Measurements from ENCODE around the gene PCOLCE2. TPM values are rescaled to one million over a fixed set of nuclear protein-coding genes. Genes with fewer than 3 reads are reported as not detected.

PCOLCE2 gene
- total RNA-seq, 4 donors from 2014 or later, result 3.2 to 13.3 (median 6.7) TPM

GRCh38 chr3:142923694-142924093 lies 34.8 kb upstream of the PCOLCE2 start:
- H3K4me3 ChIP-seq, result no peak overlapping the region
- TF ChIP-seq POLR2A (IDR thresholded peaks at IDR 0.05), result no peak
- no peak for TF ChIP-seq CTCF (IDR thresholded peaks at IDR 0.05)
- TF ChIP-seq EP300 (IDR thresholded peaks at IDR 0.05), result no peak
- no peak for TF ChIP-seq POLR2AphosphoS5 (IDR thresholded peaks at IDR 0.05)
- peaks cover 5% of the 10 kb centered on the region for H3K27me3 ChIP-seq
- peaks cover 11% of the 10 kb centered on the region for H3K9me3 ChIP-seq
- H3K36me3 ChIP-seq, result no peaks in the 10 kb centered on the region
- DNase-seq (ENCODE audit: low spot score in 2 of 2), result no peak
- H3K4me1 ChIP-seq, result no peaks in the 10 kb centered on the region
- no peak overlapping the region for H3K27ac ChIP-seq

- TF ChIP-seq POLR2AphosphoS5 (IDR thresholded peaks at IDR 0.05) (no peak), POLR2A (IDR thresholded peaks at IDR 0.05) (no peak), EP300 (IDR thresholded peaks at IDR 0.05) (no peak), CTCF (IDR thresholded peaks at IDR 0.05) (no peak)
- Histone ChIP-seq H3K27me3 (no peaks in the 10 kb centered on the region), H3K27ac (no peak overlapping the region), H3K9me3 (no peaks in the 10 kb centered on the region), H3K36me3 (no peaks in the 10 kb centered on the region), H3K4me1 (no peaks in the 10 kb centered on the region), H3K4me3 (no peak overlapping the region)
- 69% methylated on average over 2 of the region's 2 CpGs for WGBS
- no peak for DNase-seq (ENCODE audit: low spot score in 2 of 2)
Measured at GRCh38 chr3:142916605-142917004, 27.7 kb upstream of the PCOLCE2 start.

- no peaks in the 10 kb centered on the region for H3K4me1 ChIP-seq
- no peaks in the 10 kb centered on the region for H3K27me3 ChIP-seq
- H3K4me3 ChIP-seq, result no peak overlapping the region
- H3K36me3 ChIP-seq, result no peaks in the 10 kb centered on the region
- DNase-seq (ENCODE audit: low spot score in 2 of 2), result no peak
- no peak overlapping the region for H3K27ac ChIP-seq
- no peaks in the 10 kb centered on the region for H3K9me3 ChIP-seq
- 71% methylated on average over 3 of the region's 3 CpGs for WGBS
- no peak for TF ChIP-seq EP300 (IDR thresholded peaks at IDR 0.05)
- TF ChIP-seq POLR2AphosphoS5 (IDR thresholded peaks at IDR 0.05), result no peak
- TF ChIP-seq POLR2A (IDR thresholded peaks at IDR 0.05), result no peak
- no peak for TF ChIP-seq CTCF (IDR thresholded peaks at IDR 0.05)
Measured at GRCh38 chr3:142915636-142916035, 26.8 kb upstream of the PCOLCE2 start.

GRCh38 chr3:142914286-142914811 lies 25.5 kb upstream of the PCOLCE2 start:
- WGBS, result 44% methylated on average over 3 of the region's 3 CpGs

GRCh38 chr3:142913432-142913831 lies 24.5 kb upstream of the PCOLCE2 start:
- H3K4me1 ChIP-seq, result no peaks in the 10 kb centered on the region
- H3K4me3 ChIP-seq, result no peak overlapping the region
- no peaks in the 10 kb centered on the region for H3K27me3 ChIP-seq
- 82% methylated on average over 1 of the region's 1 CpG for WGBS
- TF ChIP-seq POLR2A (IDR thresholded peaks at IDR 0.05), result no peak
- no peak for TF ChIP-seq EP300 (IDR thresholded peaks at IDR 0.05)
- no peak for TF ChIP-seq POLR2AphosphoS5 (IDR thresholded peaks at IDR 0.05)
- no peak for TF ChIP-seq CTCF (IDR thresholded peaks at IDR 0.05)
- DNase-seq (ENCODE audit: low spot score in 2 of 2), result no peak
- no peak overlapping the region for H3K27ac ChIP-seq
- no peaks in the 10 kb centered on the region for H3K36me3 ChIP-seq
- no peaks in the 10 kb centered on the region for H3K9me3 ChIP-seq

More at GRCh38 chr3:142914286-142914811, 25.5 kb upstream of the PCOLCE2 start:
- Histone ChIP-seq H3K9me3 (no peaks in the 10 kb centered on the region), H3K27me3 (no peaks in the 10 kb centered on the region), H3K36me3 (no peaks in the 10 kb centered on the region), H3K4me1 (no peaks in the 10 kb centered on the region), H3K4me3 (no peak overlapping the region), H3K27ac (no peak overlapping the region)
- DNase-seq (ENCODE audit: low spot score in 2 of 2), result no peak
- TF ChIP-seq POLR2A (IDR thresholded peaks at IDR 0.05) (no peak), POLR2AphosphoS5 (IDR thresholded peaks at IDR 0.05) (no peak), CTCF (IDR thresholded peaks at IDR 0.05) (no peak), EP300 (IDR thresholded peaks at IDR 0.05) (no peak)

Data from suprapubic skin (tissue), 4 donors.